GM10266 (cell line): Measurements from ENCODE around the gene ILF2.

Experiments
- DNase-seq: peaks from one replicate; pipeline ENCODE4 v3.0.0; 2012; ENCODE audit errors: extremely low spot score
- CTCF ChIP-seq: IDR thresholded peaks from 2 replicates; pipeline ENCODE4 v1.5.1; 2012; ENCODE audit warnings: mild to moderate bottlenecking, low read depth; ENCODE audit not compliant: control insufficient read depth, insufficient read depth; ENCODE audit errors: missing control alignments

The ILF2 gene

GRCh38 chr1:153626904-153627714 is 43.7 kb downstream of the ILF2 start, which contains the start of gene S100A13:
TSS of gene S100A13 (minus strand) at chr1:153627505. CDS start at chr1:153626472, 1,033 bp downstream.
- peak; percentile 63 for DNase-seq
- peak; percentile 67 for TF ChIP-seq CTCF

- DNase-seq = no peak
- TF ChIP-seq CTCF = no peak
These were observed 44.3 kb downstream of the ILF2 start for GRCh38 chr1:153626477-153626903.

- no peak for TF ChIP-seq CTCF
- no peak for DNase-seq
These were observed 45.7 kb downstream of the ILF2 start for GRCh38 chr1:153624965-153625611.

GRCh38 chr1:153623101-153623500 is 47.7 kb downstream of the ILF2 start:
- no peak for TF ChIP-seq CTCF
- DNase-seq = no peak

- DNase-seq = no peak
- no peak for TF ChIP-seq CTCF
These were observed 51.6 kb downstream of the ILF2 start for GRCh38 chr1:153619171-153619570.

- peak; percentile 58 for TF ChIP-seq CTCF
- DNase-seq = peak; percentile 47
These were observed 53.1 kb downstream of the ILF2 start for GRCh38 chr1:153617663-153618062.

GRCh38 chr1:153616917-153617311 is 53.9 kb downstream of the ILF2 start:
- no peak for TF ChIP-seq CTCF
- no peak for DNase-seq
